K562 (cell line): ENCODE results near the gene ICAM1. TPM values are rescaled to one million over a fixed set of nuclear protein-coding genes. Genes with fewer than 3 reads are reported as not detected.

ENCODE experiments used
- BHLHE40 ChIP-seq: IDR thresholded peaks from 2 replicates; pipeline ENCODE4 v1.6.1; 2011; ENCODE audit warnings: low read length, improper control_type of control experiment
- BRCA1 ChIP-seq, 2 experiments: fragments of 450-650 bp in 1 of 2; sonication (generic) in 1 of 2; formaldehyde crosslinking in 1 of 2; IDR thresholded peaks; 2 replicates each; pipeline versions ENCODE4 v1.5.0 to v1.6.1; 2017 to 2020; ENCODE audit warnings: mild to moderate bottlenecking in 1 of 2, missing genetic modification reagents in 1 of 2
- EP300 ChIP-seq: IDR thresholded peaks from 2 replicates; pipeline ENCODE4 v1.6.1; 2012; ENCODE audit warnings: low read length, improper control_type of control experiment
- GTF2A2 ChIP-seq: IDR thresholded peaks from 2 replicates; pipeline ENCODE4 v1.6.1; 2016; ENCODE audit warnings: mild to moderate bottlenecking, missing genetic modification characterization, missing compliant biosample characterization
- HDAC1 ChIP-seq, 2 experiments: fragments of 450-650 bp; IDR thresholded peaks; 2 replicates each; pipeline ENCODE4 v1.6.1; 2016 to 2017; ENCODE audit warnings: inconsistent platforms in 1 of 2, mild to moderate bottlenecking in 1 of 2, moderate library complexity in 1 of 2
- RBBP5 ChIP-seq: fragments of 200-600 bp; sonication (generic); IDR thresholded peaks from 2 replicates; pipeline ENCODE4 v1.6.1; 2012; ENCODE audit warnings: borderline replicate concordance, mild to moderate bottlenecking, low read length, control low read depth, inconsistent platforms; ENCODE audit not compliant: insufficient read depth, poor library complexity, severe bottlenecking
- RBM22 ChIP-seq: fragments of 200-400 bp; formaldehyde crosslinking; IDR thresholded peaks from 2 replicates; pipeline ENCODE4 v1.6.1; 2018; ENCODE audit warnings: low read length, low read depth; ENCODE audit not compliant: poor library complexity, severe bottlenecking
- SLC30A9 ChIP-seq: fragments of 250-450 bp; sonication (Bioruptor Pico); IDR thresholded peaks from 2 replicates; pipeline ENCODE4 v1.8.0; 2022; ENCODE audit warnings: mild to moderate bottlenecking, moderate library complexity
- TAF1 ChIP-seq: IDR thresholded peaks from 2 replicates; pipeline ENCODE4 v1.6.1; 2011; ENCODE audit warnings: mild to moderate bottlenecking, low read length, moderate library complexity; ENCODE audit not compliant: insufficient read depth, control insufficient read depth, severe bottlenecking; ENCODE audit errors: extremely low read depth
- polyA plus RNA-seq, 8 experiments: library from polyadenylated mRNA; depleted of rRNA in 4 of 8; stranded (reverse) in 5 of 8; unstranded in 3 of 8; fragments of >200 nt; fragmentation: Nextera tagmentation in 2 of 8; fragmentation: Illumina TruSeq in 1 of 8; extraction: Ambion mirVana in 2 of 8; extraction: Trizol in 1 of 8; gene quantifications; 2 replicates each; pipeline versions ENCODE4 v1.2.1 to v1.2.3, GENCODE V29; 2011 to 2014; ENCODE audit warnings: inconsistent platforms in 1 of 8, missing spikeins in 1 of 8
- total RNA-seq, 7 experiments: library from RNA; depleted of rRNA in 6 of 7; stranded (reverse); fragments of >200 nt in 6 of 7; fragmentation: Illumina TruSeq in 2 of 7; extraction: Trizol in 2 of 7; gene quantifications; 2 replicates each; pipeline versions ENCODE4 v1.2.1 to v1.2.3, GENCODE V29; 2011 to 2021; ENCODE audit warnings: low replicate concordance in 1 of 7
- TF ChIP-seq, protein P1 (sequence below): fragments of 450-650 bp; IDR thresholded peaks from 2 replicates; pipeline ENCODE4 v1.6.1; 2016; ENCODE audit warnings: low read depth
- TF ChIP-seq, protein P2 (sequence below), 2 experiments: IDR thresholded peaks; 2 replicates each; pipeline ENCODE4 v1.6.1; 2012; ENCODE audit warnings: improper control_type of control experiment in 2 of 2, low read depth in 2 of 2, low read length in 2 of 2, borderline replicate concordance in 1 of 2
- TF ChIP-seq, protein P3 (sequence below): fragments of 450-650 bp; formaldehyde crosslinking; IDR thresholded peaks from 2 replicates; pipeline ENCODE4 v1.4.0; 2020; ENCODE audit warnings: mild to moderate bottlenecking, moderate library complexity

ICAM1 gene
- total and polyA plus RNA-seq, 9 of the 15 experiments (the other 6 are each of a cell fraction or from before 2014, with no cell fraction given) = 2.3 to 24.4 (median 13.4) TPM

DNA sequence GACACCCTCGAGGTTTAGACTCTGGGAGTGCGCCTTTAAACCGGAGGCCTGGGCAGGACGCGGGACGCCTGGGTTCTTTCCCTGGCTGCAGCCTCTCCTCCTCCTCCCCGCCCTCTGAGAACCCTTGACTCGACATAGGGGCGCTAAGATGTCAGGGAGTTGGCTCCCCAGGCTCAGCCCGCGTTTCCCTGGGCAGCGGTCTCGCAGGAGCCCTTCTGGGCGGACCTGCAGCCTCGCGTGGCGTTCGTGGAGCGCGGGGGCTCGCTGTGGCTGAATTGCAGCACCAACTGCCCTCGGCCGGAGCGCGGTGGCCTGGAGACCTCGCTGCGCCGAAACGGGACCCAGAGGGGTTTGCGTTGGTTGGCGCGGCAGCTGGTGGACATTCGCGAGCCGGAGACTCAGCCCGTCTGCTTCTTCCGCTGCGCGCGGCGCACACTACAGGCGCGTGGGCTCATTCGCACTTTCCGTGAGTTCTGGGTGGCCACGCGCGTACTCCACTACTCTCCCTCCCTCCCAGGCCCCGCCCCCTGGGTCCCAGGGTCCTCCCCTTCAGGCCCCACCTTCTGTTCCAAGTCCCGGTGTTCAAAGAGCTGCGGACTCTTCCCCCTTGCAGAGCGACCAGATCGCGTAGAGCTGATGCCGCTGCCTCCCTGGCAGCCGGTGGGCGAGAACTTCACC, 20.1 kb downstream of the ICAM1 start (continued):
- TF ChIP-seq, protein P1, sequence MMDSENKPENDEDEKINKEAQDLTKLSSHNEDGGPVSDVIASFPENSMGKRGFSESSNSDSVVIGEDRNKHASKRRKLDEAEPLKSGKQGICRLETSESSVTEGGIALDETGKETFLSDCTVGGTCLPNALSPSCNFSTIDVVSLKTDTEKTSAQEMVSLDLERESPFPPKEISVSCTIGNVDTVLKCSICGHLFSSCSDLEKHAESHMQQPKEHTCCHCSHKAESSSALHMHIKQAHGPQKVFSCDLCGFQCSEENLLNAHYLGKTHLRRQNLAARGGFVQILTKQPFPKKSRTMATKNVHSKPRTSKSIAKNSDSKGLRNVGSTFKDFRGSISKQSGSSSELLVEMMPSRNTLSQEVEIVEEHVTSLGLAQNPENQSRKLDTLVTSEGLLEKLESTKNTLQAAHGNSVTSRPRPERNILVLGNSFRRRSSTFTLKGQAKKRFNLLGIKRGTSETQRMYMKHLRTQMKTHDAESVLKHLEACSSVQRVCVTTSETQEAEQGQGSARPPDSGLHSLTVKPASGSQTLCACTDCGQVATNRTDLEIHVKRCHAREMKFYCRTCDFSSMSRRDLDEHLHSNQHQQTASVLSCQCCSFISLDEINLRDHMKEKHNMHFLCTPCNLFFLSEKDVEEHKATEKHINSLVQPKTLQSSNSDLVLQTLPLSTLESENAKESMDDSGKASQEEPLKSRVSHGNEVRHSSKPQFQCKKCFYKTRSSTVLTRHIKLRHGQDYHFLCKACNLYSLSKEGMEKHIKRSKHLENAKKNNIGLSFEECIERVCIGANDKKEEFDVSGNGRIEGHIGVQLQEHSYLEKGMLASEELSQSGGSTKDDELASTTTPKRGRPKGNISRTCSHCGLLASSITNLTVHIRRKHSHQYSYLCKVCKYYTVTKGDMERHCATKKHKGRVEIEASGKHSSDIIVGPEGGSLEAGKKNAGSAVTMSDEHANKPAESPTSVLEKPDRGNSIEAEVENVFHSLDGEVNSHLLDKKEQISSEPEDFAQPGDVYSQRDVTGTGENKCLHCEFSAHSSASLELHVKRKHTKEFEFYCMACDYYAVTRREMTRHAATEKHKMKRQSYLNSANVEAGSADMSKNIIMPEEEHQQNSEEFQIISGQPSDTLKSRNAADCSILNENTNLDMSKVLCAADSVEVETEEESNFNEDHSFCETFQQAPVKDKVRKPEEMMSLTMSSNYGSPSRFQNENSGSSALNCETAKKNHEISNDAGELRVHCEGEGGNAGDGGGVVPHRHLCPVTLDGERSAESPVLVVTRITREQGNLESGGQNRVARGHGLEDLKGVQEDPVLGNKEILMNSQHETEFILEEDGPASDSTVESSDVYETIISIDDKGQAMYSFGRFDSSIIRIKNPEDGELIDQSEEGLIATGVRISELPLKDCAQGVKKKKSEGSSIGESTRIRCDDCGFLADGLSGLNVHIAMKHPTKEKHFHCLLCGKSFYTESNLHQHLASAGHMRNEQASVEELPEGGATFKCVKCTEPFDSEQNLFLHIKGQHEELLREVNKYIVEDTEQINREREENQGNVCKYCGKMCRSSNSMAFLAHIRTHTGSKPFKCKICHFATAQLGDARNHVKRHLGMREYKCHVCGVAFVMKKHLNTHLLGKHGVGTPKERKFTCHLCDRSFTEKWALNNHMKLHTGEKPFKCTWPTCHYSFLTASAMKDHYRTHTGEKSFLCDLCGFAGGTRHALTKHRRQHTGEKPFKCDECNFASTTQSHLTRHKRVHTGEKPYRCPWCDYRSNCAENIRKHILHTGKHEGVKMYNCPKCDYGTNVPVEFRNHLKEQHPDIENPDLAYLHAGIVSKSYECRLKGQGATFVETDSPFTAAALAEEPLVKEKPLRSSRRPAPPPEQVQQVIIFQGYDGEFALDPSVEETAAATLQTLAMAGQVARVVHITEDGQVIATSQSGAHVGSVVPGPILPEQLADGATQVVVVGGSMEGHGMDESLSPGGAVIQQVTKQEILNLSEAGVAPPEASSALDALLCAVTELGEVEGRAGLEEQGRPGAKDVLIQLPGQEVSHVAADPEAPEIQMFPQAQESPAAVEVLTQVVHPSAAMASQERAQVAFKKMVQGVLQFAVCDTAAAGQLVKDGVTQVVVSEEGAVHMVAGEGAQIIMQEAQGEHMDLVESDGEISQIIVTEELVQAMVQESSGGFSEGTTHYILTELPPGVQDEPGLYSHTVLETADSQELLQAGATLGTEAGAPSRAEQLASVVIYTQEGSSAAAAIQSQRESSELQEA = no peak
- no peak for TF ChIP-seq BRCA1 (IDR thresholded peaks at IDR 0.05)
- TF ChIP-seq BRCA1 (CRISPR knock-in tag; IDR thresholded peaks at IDR 0.05) = 0 out of 2 replicates have a peak, but pooled peaks have one; percentile 9
- TF ChIP-seq, protein P2, sequence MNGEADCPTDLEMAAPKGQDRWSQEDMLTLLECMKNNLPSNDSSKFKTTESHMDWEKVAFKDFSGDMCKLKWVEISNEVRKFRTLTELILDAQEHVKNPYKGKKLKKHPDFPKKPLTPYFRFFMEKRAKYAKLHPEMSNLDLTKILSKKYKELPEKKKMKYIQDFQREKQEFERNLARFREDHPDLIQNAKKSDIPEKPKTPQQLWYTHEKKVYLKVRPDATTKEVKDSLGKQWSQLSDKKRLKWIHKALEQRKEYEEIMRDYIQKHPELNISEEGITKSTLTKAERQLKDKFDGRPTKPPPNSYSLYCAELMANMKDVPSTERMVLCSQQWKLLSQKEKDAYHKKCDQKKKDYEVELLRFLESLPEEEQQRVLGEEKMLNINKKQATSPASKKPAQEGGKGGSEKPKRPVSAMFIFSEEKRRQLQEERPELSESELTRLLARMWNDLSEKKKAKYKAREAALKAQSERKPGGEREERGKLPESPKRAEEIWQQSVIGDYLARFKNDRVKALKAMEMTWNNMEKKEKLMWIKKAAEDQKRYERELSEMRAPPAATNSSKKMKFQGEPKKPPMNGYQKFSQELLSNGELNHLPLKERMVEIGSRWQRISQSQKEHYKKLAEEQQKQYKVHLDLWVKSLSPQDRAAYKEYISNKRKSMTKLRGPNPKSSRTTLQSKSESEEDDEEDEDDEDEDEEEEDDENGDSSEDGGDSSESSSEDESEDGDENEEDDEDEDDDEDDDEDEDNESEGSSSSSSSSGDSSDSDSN (IDR thresholded peaks at IDR 0.05; ENCODE audit: borderline replicate concordance in 1 of 2, low read depth in 2 of 2, low read length in 2 of 2) = peak in 1 of 2 experiments; percentile 44; a peak in 1 of 4 replicates
- 0 out of 2 replicates have a peak, but pooled peaks have one; percentile 3 for TF ChIP-seq EP300
- TF ChIP-seq RBM22 = no peak
- TF ChIP-seq, protein P3, sequence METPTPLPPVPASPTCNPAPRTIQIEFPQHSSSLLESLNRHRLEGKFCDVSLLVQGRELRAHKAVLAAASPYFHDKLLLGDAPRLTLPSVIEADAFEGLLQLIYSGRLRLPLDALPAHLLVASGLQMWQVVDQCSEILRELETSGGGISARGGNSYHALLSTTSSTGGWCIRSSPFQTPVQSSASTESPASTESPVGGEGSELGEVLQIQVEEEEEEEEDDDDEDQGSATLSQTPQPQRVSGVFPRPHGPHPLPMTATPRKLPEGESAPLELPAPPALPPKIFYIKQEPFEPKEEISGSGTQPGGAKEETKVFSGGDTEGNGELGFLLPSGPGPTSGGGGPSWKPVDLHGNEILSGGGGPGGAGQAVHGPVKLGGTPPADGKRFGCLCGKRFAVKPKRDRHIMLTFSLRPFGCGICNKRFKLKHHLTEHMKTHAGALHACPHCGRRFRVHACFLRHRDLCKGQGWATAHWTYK (CRISPR knock-in tag) = no peak
- no peak for TF ChIP-seq GTF2A2 (tag)
- TF ChIP-seq HDAC1 (IDR thresholded peaks at IDR 0.05) = peak in 1 of 2 experiments; percentile 35; a peak in 1 of 4 replicates
- TF ChIP-seq TAF1 = peak; percentile 65
- TF ChIP-seq BHLHE40 = no peak
- no peak for TF ChIP-seq SLC30A9 (CRISPR knock-in tag)
- TF ChIP-seq RBBP5 = peak; percentile 37
